HG03280 (cell line): ENCODE data around the gene PPTC7.
"Not testable (repeated sequence)": the region's sequence is repeated elsewhere in the genome, so short reads cannot be mapped to it uniquely, and the experiment has no call there.

Source experiments
- ATAC-seq: cut with Tn5 transposase; IDR thresholded peaks from one replicate; pipeline ENCODE4 v1.9.1; 2021; ENCODE audit warnings: mild to moderate bottlenecking, moderate library complexity; ENCODE audit not compliant: unreplicated experiment

The PPTC7 gene

DNA sequence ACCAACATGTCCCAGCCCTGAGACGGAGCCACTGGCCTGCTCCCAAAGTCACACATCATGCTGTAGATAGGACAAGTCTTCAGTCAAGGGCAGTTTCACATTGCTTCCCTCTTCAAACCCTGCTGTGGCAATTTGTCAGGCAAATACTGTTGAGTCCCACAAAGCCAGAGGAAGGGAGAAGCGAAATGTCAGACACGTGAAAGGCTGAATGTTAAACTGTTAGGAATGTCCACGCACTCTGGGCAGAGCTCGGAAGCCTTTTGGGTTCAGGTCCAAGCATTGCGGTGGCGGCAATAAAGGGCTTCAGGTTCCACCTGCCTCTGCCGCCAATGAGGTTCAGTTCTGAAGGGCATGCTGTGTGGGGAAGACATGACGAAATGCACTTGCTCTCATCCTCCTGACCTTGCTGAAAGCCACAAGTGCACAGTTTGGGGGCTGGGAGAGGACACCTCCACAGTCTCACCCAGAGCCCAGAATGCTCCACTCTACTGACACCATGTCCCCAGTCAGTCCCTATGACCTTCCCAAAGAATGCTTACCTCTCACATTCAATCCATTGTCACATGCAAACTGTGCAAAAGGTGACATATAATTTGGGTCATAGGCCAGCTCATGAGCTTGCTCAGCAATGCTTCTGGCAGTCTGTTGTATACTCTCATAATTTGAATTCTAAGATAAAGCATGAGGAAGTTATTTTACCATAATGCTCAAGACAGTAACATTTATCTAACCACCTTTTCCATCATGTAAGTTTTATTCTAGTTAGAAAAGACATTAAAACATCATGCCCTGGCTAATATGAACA is 45.3 kb downstream of the PPTC7 start:
- no peak for ATAC-seq

GRCh38 chr12:110536834-110537604 is 46.1 kb downstream of the PPTC7 start:
- ATAC-seq, result no peak

GRCh38 chr12:110534811-110535210 is 48.3 kb downstream of the PPTC7 start:
- no peak for ATAC-seq

- no peak for ATAC-seq
These were observed 49.5 kb downstream of the PPTC7 start for GRCh38 chr12:110533607-110534006.

- no peak for ATAC-seq
These were observed 50.5 kb downstream of the PPTC7 start for GRCh38 chr12:110532644-110533043.

- ATAC-seq, result peak; percentile 78
These were observed 51.3 kb downstream of the PPTC7 start for GRCh38 chr12:110531741-110532333.

DNA sequence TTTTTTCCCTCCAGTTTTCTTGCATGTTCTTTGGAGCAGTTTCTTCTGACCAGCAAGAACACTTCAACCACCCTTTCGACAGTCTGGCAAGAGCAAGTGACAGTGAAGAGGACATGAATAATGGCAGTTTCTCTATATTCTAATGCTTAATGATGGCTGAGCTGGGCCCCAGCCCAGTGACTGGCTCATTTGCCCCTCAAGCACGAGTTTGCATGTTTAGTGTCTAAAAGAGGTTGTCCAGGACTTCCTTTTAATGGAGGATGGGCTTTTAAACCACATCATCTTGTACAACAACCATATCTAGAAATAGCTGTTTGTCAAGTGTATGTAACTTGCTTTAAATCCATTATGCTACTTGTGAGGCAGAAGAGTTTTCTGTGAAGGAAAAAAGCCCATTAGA is 52.6 kb downstream of the PPTC7 start:
- ATAC-seq, result no peak

DNA sequence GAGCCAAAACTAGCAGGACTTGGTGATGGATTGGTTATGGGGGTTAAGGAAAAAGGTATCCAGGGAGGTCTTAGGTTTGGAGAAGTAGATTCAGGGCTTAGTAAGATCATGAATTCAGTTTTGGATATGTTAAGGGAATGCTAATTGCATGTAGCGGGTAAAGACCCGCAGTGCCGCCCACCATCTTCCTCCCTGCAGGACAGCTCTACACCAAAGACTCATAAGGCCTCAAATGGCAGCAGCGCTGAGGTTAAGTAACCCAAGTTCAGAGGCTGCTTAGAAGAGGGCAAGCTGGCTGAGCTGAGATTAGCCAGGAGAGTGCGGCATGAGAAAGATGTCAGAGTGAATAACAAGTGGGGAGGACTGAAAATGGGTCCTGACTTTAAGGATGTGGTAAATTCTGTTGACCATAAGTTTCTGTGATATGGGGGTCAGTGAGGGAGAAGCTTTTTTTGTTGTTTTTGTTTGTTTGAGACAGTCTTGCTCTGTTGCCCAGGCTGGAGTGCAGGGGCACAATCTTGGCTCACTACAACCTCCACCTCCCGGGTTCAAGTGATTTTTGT is 54.8 kb downstream of the PPTC7 start:
- ATAC-seq, result no peak

- not testable (repeated sequence) for ATAC-seq
These were observed 62.0 kb downstream of the PPTC7 start for GRCh38 chr12:110520876-110521712.

DNA sequence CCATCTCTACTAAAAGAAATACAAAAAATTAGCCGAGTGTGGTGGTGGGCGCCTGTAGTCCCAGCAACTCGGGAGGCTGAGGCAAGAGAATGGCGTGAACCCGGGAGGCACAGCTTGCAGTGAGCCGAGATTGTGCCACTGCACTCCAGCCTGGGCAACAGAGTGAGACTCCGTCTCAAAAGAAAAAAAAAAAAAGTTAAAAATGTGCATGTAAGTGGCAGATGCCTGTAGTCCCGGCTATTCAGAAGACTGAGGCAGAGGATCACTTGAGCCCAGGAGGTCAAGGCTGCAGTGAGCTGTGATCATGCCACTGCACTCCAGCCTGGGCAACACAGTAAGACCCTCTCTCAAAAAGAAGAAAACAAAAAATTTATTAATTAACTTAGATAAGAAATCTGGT is 65.1 kb downstream of the PPTC7 start:
- ATAC-seq, result not testable (repeated sequence)

GRCh38 chr12:110516995-110517394 is 66.1 kb downstream of the PPTC7 start:
- ATAC-seq, result no peak

DNA sequence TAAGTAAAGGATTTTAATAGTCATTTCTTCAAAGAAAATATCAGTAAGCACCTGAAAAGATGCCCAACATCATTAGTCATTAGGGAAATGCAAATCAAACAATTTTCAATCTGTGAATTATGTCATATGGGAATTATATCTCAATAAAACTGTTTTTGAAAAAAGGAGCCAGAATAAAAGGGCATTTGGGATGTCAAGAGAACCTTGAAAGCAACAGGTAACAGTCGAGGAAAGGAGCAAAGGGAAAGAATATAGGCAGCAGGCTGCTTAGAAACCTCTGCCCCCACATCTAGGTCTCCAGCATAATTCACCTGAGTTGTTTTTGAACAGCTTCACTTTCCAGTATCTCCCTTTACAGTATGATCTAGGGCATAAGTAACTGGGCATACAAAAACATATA is 68.8 kb downstream of the PPTC7 start:
- ATAC-seq, result no peak

GRCh38 chr12:110513842-110514241 is 69.3 kb downstream of the PPTC7 start:
- no peak for ATAC-seq

GRCh38 chr12:110508071-110508586 is 75.0 kb downstream of the PPTC7 start:
- ATAC-seq, result no peak

- ATAC-seq, result no peak
These were observed 77.8 kb downstream of the PPTC7 start for GRCh38 chr12:110505332-110505731.

DNA sequence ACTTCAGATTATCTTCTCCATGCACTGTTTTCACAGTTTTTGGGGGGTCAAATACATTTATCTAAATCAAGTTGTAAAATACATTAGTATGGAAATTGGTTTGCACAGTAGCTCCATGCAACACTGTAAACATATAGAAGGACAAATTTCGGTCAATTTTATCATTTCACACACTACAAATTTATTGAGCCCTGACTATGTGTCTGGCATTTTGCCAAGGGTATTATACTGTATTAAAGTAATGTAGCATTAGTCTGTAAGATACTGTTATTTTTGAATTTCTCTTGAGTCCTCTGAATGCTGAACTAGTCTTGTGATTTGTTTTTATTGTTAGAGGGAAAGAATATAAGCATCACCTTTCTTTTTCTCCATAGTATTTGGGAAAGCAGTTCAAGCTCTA is 79.7 kb downstream of the PPTC7 start:
- ATAC-seq, result no peak

GRCh38 chr12:110501752-110502738 is 81.1 kb downstream of the PPTC7 start, which contains the start of the genes RAD9B and VPS29:
Gene RAD9B, plus strand, starts transcription at chr12:110502331. Its CDS starts 7 bp downstream, at chr12:110502338.
Gene VPS29, minus strand, starts transcription at chr12:110502111. Its CDS starts 60 bp downstream, at chr12:110502051.
- peak; percentile 93 for ATAC-seq

DNA sequence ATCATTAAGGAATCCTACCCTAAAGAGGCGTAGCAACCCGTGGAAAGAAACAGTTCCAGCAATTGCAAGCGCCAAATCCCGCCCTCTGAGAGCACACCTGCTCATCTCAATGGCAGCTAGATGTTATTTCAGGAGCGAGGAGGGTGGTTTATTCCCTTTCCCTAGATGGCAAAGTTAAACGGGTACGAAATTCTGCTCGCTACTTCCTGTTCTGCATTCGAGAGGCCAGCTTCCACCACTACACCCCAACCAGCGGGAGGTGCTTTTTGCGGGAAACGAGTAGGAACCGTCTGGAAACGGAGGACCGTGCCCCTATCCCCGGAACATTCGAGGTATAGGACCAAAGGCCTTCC is 81.7 kb downstream of the PPTC7 start:
- ATAC-seq, result peak; percentile 10
